Muscle of leg (tissue), 11 donors: Measurements from ENCODE around the gene DDR1. TPM values are rescaled to one million over a fixed set of nuclear protein-coding genes. Genes with fewer than 3 reads are reported as not detected.

Experiments used
- DNase-seq: peaks from one replicate; pipeline ENCODE4 v3.0.0; 2013
- H3K27ac ChIP-seq: one replicate; pipeline ENCODE4 v1.5.1; 2013; ENCODE audit warnings: mild to moderate bottlenecking, low read length, control low read depth
- H3K27me3 ChIP-seq: one replicate; pipeline ENCODE4 v1.6.1; 2013; ENCODE audit warnings: low read length; ENCODE audit not compliant: control insufficient read depth, insufficient read depth
- H3K36me3 ChIP-seq: one replicate; pipeline ENCODE4 v1.6.1; 2013; ENCODE audit warnings: low read length; ENCODE audit not compliant: control insufficient read depth, insufficient read depth
- H3K4me1 ChIP-seq: one replicate; pipeline ENCODE4 v1.6.1; 2013; ENCODE audit warnings: low read length; ENCODE audit not compliant: control insufficient read depth, insufficient read depth
- H3K4me3 ChIP-seq: one replicate; pipeline ENCODE4 v1.5.1; 2013; ENCODE audit warnings: low read length, control low read depth
- H3K9me3 ChIP-seq: replicated peaks from 2 replicates; pipeline ENCODE4 v1.6.1; 2013; ENCODE audit warnings: low read depth, low read length; ENCODE audit not compliant: control insufficient read depth
- WGBS: methylation state at CpG from one replicate; pipeline ENCODE4 v1.1.5; 2013; ENCODE audit warnings: missing lambda C conversion rate; ENCODE audit not compliant: insufficient coverage; 5-methylcytosine and 5-hydroxymethylcytosine counted together
- polyA plus RNA-seq, 8 donors: library from polyadenylated mRNA; unstranded; fragments of 120-200 nt; gene quantifications; one replicate each; pipeline versions ENCODE4 v1.2.1 to v1.2.3, GENCODE V29; 2013; ENCODE audit warnings: inconsistent platforms in 1 of 8, low replicate concordance in 1 of 8; ENCODE audit not compliant: insufficient read length in 8 of 8, insufficient read depth in 1 of 8
- total RNA-seq: library from RNA; stranded (reverse); fragments of 120-200 nt; gene quantifications from one replicate; pipeline ENCODE4 v1.2.4, GENCODE V29; 2013

Gene DDR1
- total and polyA plus RNA-seq, 9 donors: 42.4 to 87.4 (median 69.5) TPM

- peak; percentile 66 for DNase-seq
- 31% methylated on average over 15 of the region's 16 CpGs for WGBS
- Histone ChIP-seq H3K4me3 (peak overlapping the region; percentile 41), H3K27me3 (peaks cover 19% of the 10 kb centered on the region), H3K4me1 (peaks cover 67% of the 10 kb centered on the region), H3K36me3 (no peaks in the 10 kb centered on the region), H3K9me3 (no peaks in the 10 kb centered on the region), H3K27ac (peak overlapping the region; percentile 93)
Observed at GRCh38 chr6:30880698-30881252, 3.5 kb upstream of the DDR1 start.

GRCh38 chr6:30881392-30882203 lies 2.7 kb upstream of the DDR1 start:
- Histone ChIP-seq H3K27ac (peak overlapping the region; percentile 93), H3K4me3 (peak overlapping the region; percentile 41), H3K9me3 (no peaks in the 10 kb centered on the region), H3K36me3 (no peaks in the 10 kb centered on the region), H3K27me3 (peaks cover 26% of the 10 kb centered on the region), H3K4me1 (peaks cover 76% of the 10 kb centered on the region)
- DNase-seq: peak; percentile 77
- WGBS: 28% methylated on average over 11 of the region's 14 CpGs

- Histone ChIP-seq H3K27ac (peak overlapping the region; percentile 93), H3K4me1 (peaks cover 79% of the 10 kb centered on the region), H3K36me3 (no peaks in the 10 kb centered on the region), H3K27me3 (peaks cover 26% of the 10 kb centered on the region), H3K4me3 (peak overlapping the region; percentile 41), H3K9me3 (no peaks in the 10 kb centered on the region)
- 13% methylated on average over 6 of the region's 8 CpGs for WGBS
- peak; percentile 70 for DNase-seq
Observed at GRCh38 chr6:30882204-30882758, 2.0 kb upstream of the DDR1 start.

- Histone ChIP-seq H3K9me3 (no peaks in the 10 kb centered on the region), H3K4me3 (peak overlapping the region; percentile 55), H3K4me1 (peaks cover 72% of the 10 kb centered on the region), H3K36me3 (no peaks in the 10 kb centered on the region), H3K27ac (peak overlapping the region; percentile 93), H3K27me3 (peaks cover 26% of the 10 kb centered on the region)
- peak; percentile 48 for DNase-seq
- WGBS: 47% methylated on average over 14 of the region's 15 CpGs
Observed at GRCh38 chr6:30882759-30883684, 1.3 kb upstream of the DDR1 start.

- 0% methylated on average over 44 of the region's 59 CpGs for WGBS
- peaks cover 15% of the 10 kb centered on the region for H3K36me3 ChIP-seq
- H3K27ac ChIP-seq: peak overlapping the region; percentile 93
- no peaks in the 10 kb centered on the region for H3K9me3 ChIP-seq
- H3K27me3 ChIP-seq: peaks cover 26% of the 10 kb centered on the region
- H3K4me1 ChIP-seq: peaks cover 67% of the 10 kb centered on the region
- DNase-seq: peak; percentile 71
- peak overlapping the region; percentile 66 for H3K4me3 ChIP-seq
Observed at GRCh38 chr6:30884521-30885480, 482 bp downstream of the DDR1 start.

GRCh38 chr6:30885481-30885998 lies 1.2 kb downstream of the DDR1 start:
- peaks cover 26% of the 10 kb centered on the region for H3K27me3 ChIP-seq
- WGBS: 20% methylated on average over 6 of the region's 7 CpGs

GRCh38 chr6:30885999-30886896 lies 1.9 kb downstream of the DDR1 start:
- peak; percentile 69 for DNase-seq
- Histone ChIP-seq H3K9me3 (no peaks in the 10 kb centered on the region), H3K27me3 (peaks cover 24% of the 10 kb centered on the region), H3K4me3 (peak overlapping the region; percentile 66), H3K27ac (peak overlapping the region; percentile 93), H3K36me3 (peaks cover 30% of the 10 kb centered on the region), H3K4me1 (peaks cover 57% of the 10 kb centered on the region)
- WGBS: 3% methylated on average over 13 of the region's 18 CpGs

More at GRCh38 chr6:30885481-30885998, 1.2 kb downstream of the DDR1 start:
- H3K27ac ChIP-seq: peak overlapping the region; percentile 93
- no peaks in the 10 kb centered on the region for H3K9me3 ChIP-seq
- H3K4me3 ChIP-seq: peak overlapping the region; percentile 66
- peak; percentile 53 for DNase-seq
- H3K4me1 ChIP-seq: peaks cover 64% of the 10 kb centered on the region
- peaks cover 22% of the 10 kb centered on the region for H3K36me3 ChIP-seq

GRCh38 chr6:30886897-30887255 lies 2.6 kb downstream of the DDR1 start:
- H3K27me3 ChIP-seq: peaks cover 24% of the 10 kb centered on the region

More at GRCh38 chr6:30886897-30887255, 2.6 kb downstream of the DDR1 start:
- Histone ChIP-seq H3K4me1 (peaks cover 51% of the 10 kb centered on the region), H3K4me3 (no peak overlapping the region), H3K36me3 (peaks cover 36% of the 10 kb centered on the region), H3K27ac (peak overlapping the region; percentile 93), H3K9me3 (no peaks in the 10 kb centered on the region)
- DNase-seq: no peak
